GM23248 (cell line): ENCODE results near the gene RLF. TPM values are rescaled to one million over a fixed set of nuclear protein-coding genes. Genes with fewer than 3 reads are reported as not detected.

Experiments used
- DNase-seq: peaks from one replicate; pipeline ENCODE4 v3.0.0-alpha.2; 2015
- H2AFZ ChIP-seq: fragments of 200-600 bp; sonication (generic); 2 replicates; pipeline ENCODE4 v1.6.1; 2016; ENCODE audit warnings: antibody characterized with exemption
- H3F3A ChIP-seq: fragments of 200-600 bp; sonication (generic); 2 replicates; pipeline ENCODE4 v1.6.1; 2016; ENCODE audit warnings: mild to moderate bottlenecking, antibody characterized with exemption, mixed run types; ENCODE audit not compliant: insufficient read depth
- H3K27ac ChIP-seq: fragments of 200-600 bp; sonication (generic); 2 replicates; pipeline ENCODE4 v1.5.1; 2016; ENCODE audit warnings: mild to moderate bottlenecking
- H3K27me3 ChIP-seq: fragments of 200-600 bp; sonication (generic); replicated peaks from 2 replicates; pipeline ENCODE4 v1.6.1; 2016; ENCODE audit warnings: mild to moderate bottlenecking; ENCODE audit not compliant: insufficient read depth
- H3K36me3 ChIP-seq: fragments of 200-600 bp; sonication (generic); 2 replicates; pipeline ENCODE4 v1.6.1; 2016; ENCODE audit warnings: low read depth, mild to moderate bottlenecking
- H3K4me1 ChIP-seq: fragments of 200-600 bp; sonication (generic); 2 replicates; pipeline ENCODE4 v1.6.1; 2016; ENCODE audit warnings: mild to moderate bottlenecking; ENCODE audit not compliant: insufficient read depth
- H3K4me2 ChIP-seq: fragments of 200-600 bp; sonication (generic); one replicate; pipeline ENCODE4 v1.6.1; 2016; ENCODE audit warnings: mild to moderate bottlenecking; ENCODE audit not compliant: unreplicated experiment
- H3K4me3 ChIP-seq: fragments of 200-600 bp; sonication (generic); 2 replicates; pipeline ENCODE4 v1.5.1; 2016; ENCODE audit warnings: mild to moderate bottlenecking
- H3K79me2 ChIP-seq: fragments of 200-600 bp; sonication (generic); 2 replicates; pipeline ENCODE4 v1.6.1; 2016; ENCODE audit warnings: mild to moderate bottlenecking; ENCODE audit not compliant: insufficient read depth
- H3K9ac ChIP-seq: fragments of 200-600 bp; sonication (generic); 2 replicates; pipeline ENCODE4 v1.6.1; 2016; ENCODE audit warnings: mild to moderate bottlenecking
- H3K9me2 ChIP-seq: fragments of 200-600 bp; sonication (generic); 2 replicates; pipeline ENCODE4 v1.6.1; 2016; ENCODE audit warnings: mixed run types, mild to moderate bottlenecking, moderate library complexity; ENCODE audit not compliant: insufficient read depth
- H3K9me3 ChIP-seq: fragments of 200-600 bp; sonication (generic); one replicate; pipeline ENCODE4 v1.6.1; 2017; ENCODE audit warnings: low read depth
- H4K20me1 ChIP-seq: fragments of 200-600 bp; sonication (generic); 2 replicates; pipeline ENCODE4 v1.6.0; 2016; ENCODE audit not compliant: insufficient read depth
- EZH2 ChIP-seq: fragments of 200-600 bp; sonication (generic); IDR thresholded peaks from 2 replicates; pipeline ENCODE4 v1.6.1; 2018; ENCODE audit warnings: antibody characterized with exemption, mild to moderate bottlenecking; ENCODE audit not compliant: insufficient read depth, poor library complexity, severe bottlenecking
- EZH2phosphoT487 ChIP-seq: fragments of 200-600 bp; sonication (generic); IDR thresholded peaks from 2 replicates; pipeline ENCODE4 v1.6.1; 2018; ENCODE audit warnings: antibody characterized with exemption, moderate library complexity, mild to moderate bottlenecking, low read depth; ENCODE audit not compliant: insufficient read depth
- WGBS, 2 experiments: methylation state at CpG; one replicate each; pipeline ENCODE4 v1.1.6; 2015 to 2017; ENCODE audit warnings: low lambda C conversion rate in 2 of 2, low coverage in 1 of 2; ENCODE audit errors: missing lambda C conversion rate in 2 of 2; 5-methylcytosine and 5-hydroxymethylcytosine counted together
- in situ Hi-C: fragments of 300-500 bp; cut with MboI; formaldehyde crosslinking; loops from 2 replicates; pipeline ENCODE4 v1.15.0; 2020
- polyA plus RNA-seq: library from polyadenylated mRNA; unstranded; fragments of >200 nt; fragmentation: Nextera tagmentation; extraction: Ambion mirVana; gene quantifications from 2 replicates; pipeline ENCODE4 v1.2.1, GENCODE V29; 2016
- total RNA-seq: library from RNA; depleted of rRNA; stranded (reverse); fragments of >200 nt; shearing (Covaris generic); gene quantifications from 2 replicates; pipeline ENCODE4 v1.2.3, GENCODE V29; 2014

The RLF gene
- total and polyA plus RNA-seq, 2 experiments from 2014 or later, result 6.7 to 16.4 TPM

GRCh38 chr1:40226192-40226591, 65.0 kb downstream of the RLF start:
- WGBS, 2 experiments, result 97 to 100% methylated on average over 3 of the region's 3 CpGs
- TF ChIP-seq EZH2phosphoT487, result no peak
- no peak for TF ChIP-seq EZH2

GRCh38 chr1:40232444-40232843, 71.3 kb downstream of the RLF start:
- Histone ChIP-seq H3K79me2 (peaks cover 65% of the 10 kb centered on the region), H3K9ac (no peak overlapping the region), H3K4me2 (no peak overlapping the region), H3K9me3 (no peaks in the 10 kb centered on the region), H3K9me2 (no peaks in the 10 kb centered on the region; the same call in 1 of the 2 replicates), H3K27ac (no peak overlapping the region), H4K20me1 (no peaks in the 10 kb centered on the region; the same call in 1 of the 2 replicates), H2AFZ (no peak overlapping the region), H3K4me1 (no peaks in the 10 kb centered on the region), H3K4me3 (no peak overlapping the region), H3K27me3 (no peaks in the 10 kb centered on the region), H3K36me3 (peaks cover 63% of the 10 kb centered on the region), H3F3A (0 out of 2 replicates have a peak, but pooled peaks cover 6% of the 10 kb centered on the region)
- TF ChIP-seq EZH2 (no peak), EZH2phosphoT487 (no peak)
- no peak for DNase-seq
- WGBS, 2 experiments, result 96 to 98% methylated on average over 4 of the region's 4 CpGs
- in situ Hi-C loops, result no loop called here

More at GRCh38 chr1:40226192-40226591, 65.0 kb downstream of the RLF start:
- in situ Hi-C loops, result no loop called here
- H3F3A ChIP-seq, result 0 out of 2 replicates have a peak, but pooled peaks cover 4% of the 10 kb centered on the region
- no peak overlapping the region for H3K4me3 ChIP-seq
- no peaks in the 10 kb centered on the region for H3K9me2 ChIP-seq
- peaks cover 64% of the 10 kb centered on the region for H3K79me2 ChIP-seq
- H3K36me3 ChIP-seq, result peaks cover 23% of the 10 kb centered on the region
- no peaks in the 10 kb centered on the region for H3K27me3 ChIP-seq
- no peak overlapping the region for H3K27ac ChIP-seq
- H3K9me3 ChIP-seq, result no peaks in the 10 kb centered on the region
- H3K4me1 ChIP-seq, result no peaks in the 10 kb centered on the region
- H3K4me2 ChIP-seq, result no peak overlapping the region
- H3K9ac ChIP-seq, result no peak overlapping the region
- DNase-seq, result no peak
- no peak overlapping the region for H2AFZ ChIP-seq
- no peaks in the 10 kb centered on the region for H4K20me1 ChIP-seq

GRCh38 chr1:40239626-40240025, 78.4 kb downstream of the RLF start:
- Histone ChIP-seq H3K4me2 (no peak overlapping the region), H3K4me1 (peaks cover 19% of the 10 kb centered on the region), H3F3A (peaks cover 67% of the 10 kb centered on the region), H4K20me1 (no peaks in the 10 kb centered on the region; the same call in 1 of the 2 replicates), H3K27me3 (no peaks in the 10 kb centered on the region), H3K9me3 (no peaks in the 10 kb centered on the region), H3K9me2 (no peaks in the 10 kb centered on the region; the same call in 1 of the 2 replicates), H3K27ac (no peak overlapping the region), H3K79me2 (peaks cover 26% of the 10 kb centered on the region), H3K4me3 (no peak overlapping the region), H3K36me3 (peaks cover 40% of the 10 kb centered on the region), H2AFZ (no peak overlapping the region), H3K9ac (no peak overlapping the region)
- 100% methylated on average over 1 of the region's 1 CpG for WGBS, 2 experiments
- in situ Hi-C loops, result no loop called here
- TF ChIP-seq EZH2phosphoT487 (no peak), EZH2 (no peak)
- no peak for DNase-seq

- Histone ChIP-seq H3F3A (peaks cover 67% of the 10 kb centered on the region), H3K36me3 (peaks cover 36% of the 10 kb centered on the region), H3K9ac (no peak overlapping the region), H3K4me1 (peaks cover 19% of the 10 kb centered on the region), H4K20me1 (no peaks in the 10 kb centered on the region; the same call in 1 of the 2 replicates), H3K9me2 (no peaks in the 10 kb centered on the region; the same call in 1 of the 2 replicates), H3K9me3 (no peaks in the 10 kb centered on the region), H3K4me2 (no peak overlapping the region), H3K27ac (no peak overlapping the region), H3K27me3 (no peaks in the 10 kb centered on the region), H2AFZ (no peak overlapping the region), H3K79me2 (peaks cover 22% of the 10 kb centered on the region), H3K4me3 (no peak overlapping the region)
- no peak for DNase-seq
- WGBS, 2 experiments, result 94 to 100% methylated on average over 2 of the region's 2 CpGs
- in situ Hi-C loops, result no loop called here
- no peak for TF ChIP-seq EZH2
- TF ChIP-seq EZH2phosphoT487, result no peak
Measured at GRCh38 chr1:40240390-40240789, 79.2 kb downstream of the RLF start.
